Fibroblast of upper back skin (primary cell): ENCODE data around the gene MRPL43.

Source experiments
- DNase-seq: peaks from one replicate; pipeline ENCODE4 v3.0.0-alpha.2; 2013

The MRPL43 gene

GRCh38 chr10:101000915-101001658 is 13.8 kb upstream of the MRPL43 start:
- DNase-seq, result peak; percentile 78

GRCh38 chr10:101000127-101000914 is 13.0 kb upstream of the MRPL43 start:
- no peak for DNase-seq

- no peak for DNase-seq
These were observed 12.4 kb upstream of the MRPL43 start, which contains the start of gene LZTS2 for GRCh38 chr10:100999742-101000126. TSS of gene LZTS2 (plus strand) at chr10:100999808. CDS start at chr10:101002539, 2,731 bp downstream.

GRCh38 chr10:100998991-100999741 is 11.9 kb upstream of the MRPL43 start:
- peak; percentile 77 for DNase-seq

- DNase-seq, result peak; percentile 88
These were observed 11.1 kb upstream of the MRPL43 start for GRCh38 chr10:100998183-100998990.

- DNase-seq, result peak; percentile 68
These were observed 10.3 kb upstream of the MRPL43 start for GRCh38 chr10:100997360-100998182.

GRCh38 chr10:100996678-100997359 is 9.5 kb upstream of the MRPL43 start:
- no peak for DNase-seq

- DNase-seq, result peak; percentile 53
These were observed 7.9 kb upstream of the MRPL43 start for GRCh38 chr10:100995181-100995580.

GRCh38 chr10:100993986-100994708 is 6.8 kb upstream of the MRPL43 start:
- peak; percentile 50 for DNase-seq

GRCh38 chr10:100989088-100989487 is 1.8 kb upstream of the MRPL43 start:
- DNase-seq, result no peak

- DNase-seq, result no peak
These were observed 869 bp upstream of the MRPL43 start for GRCh38 chr10:100988166-100988565.

GRCh38 chr10:100987685-100988049 is 370 bp upstream of the MRPL43 start:
- DNase-seq, result no peak

- DNase-seq, result no peak
These were observed 710 bp downstream of the MRPL43 start for GRCh38 chr10:100986623-100986951.

GRCh38 chr10:100985336-100985735 is 2.0 kb downstream of the MRPL43 start:
- no peak for DNase-seq

GRCh38 chr10:100984672-100985177 is 2.6 kb downstream of the MRPL43 start:
- DNase-seq, result no peak

- DNase-seq, result no peak
These were observed 3.2 kb downstream of the MRPL43 start for GRCh38 chr10:100983868-100984671.

- DNase-seq, result no peak
These were observed 4.1 kb downstream of the MRPL43 start for GRCh38 chr10:100982916-100983830.

- DNase-seq, result no peak
These were observed 6.0 kb downstream of the MRPL43 start for GRCh38 chr10:100981178-100981772.
